ENCODE results near the gene AURKAIP1. TPM values are rescaled to one million over a fixed set of nuclear protein-coding genes. Genes with fewer than 3 reads are reported as not detected.

Gene AURKAIP1
- total RNA-seq, 1 experiment from 2014 or later, result 196 TPM

DNA sequence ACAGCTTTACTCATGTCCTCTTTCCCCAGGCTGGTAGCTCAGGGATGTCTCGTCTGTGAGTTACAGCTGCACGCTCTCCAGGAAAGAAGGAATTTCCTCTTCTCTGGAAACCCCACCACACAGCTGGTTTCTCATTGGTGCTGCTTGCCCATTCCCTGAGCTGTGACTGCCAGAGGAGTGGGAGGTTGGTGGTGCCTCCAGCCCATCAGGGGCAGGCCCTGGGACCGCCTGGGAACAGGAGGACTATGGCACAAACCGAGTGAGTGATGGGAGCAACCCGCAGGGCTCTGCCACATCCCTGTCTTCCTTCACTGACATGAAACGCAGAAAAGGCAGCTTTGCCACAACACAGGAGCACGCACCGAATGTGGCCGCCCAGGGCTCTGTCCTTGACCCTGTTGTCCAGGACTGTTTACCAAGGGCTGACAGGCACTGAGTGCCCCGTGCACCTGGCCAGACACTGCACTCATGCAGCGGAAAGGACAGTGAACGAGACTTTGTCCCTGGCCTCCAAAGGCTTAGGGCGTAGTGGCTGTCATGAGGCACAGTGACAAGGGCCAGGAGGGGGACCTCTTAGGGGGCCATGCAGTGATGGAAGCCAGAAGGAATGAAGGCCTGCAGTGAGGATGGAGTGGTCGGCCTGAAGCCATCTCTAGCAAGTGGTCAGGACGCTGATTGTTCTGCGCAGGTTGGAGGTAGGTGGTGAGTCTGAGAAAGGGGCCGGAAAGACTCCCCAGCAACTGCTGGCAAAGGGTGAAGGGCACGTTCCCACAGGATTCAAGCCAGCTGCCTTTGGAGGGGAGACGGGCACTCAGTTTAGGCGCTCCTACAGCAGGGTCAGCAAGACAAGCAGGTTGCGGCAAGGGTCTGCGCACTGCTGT, 25.8 kb upstream of the AURKAIP1 start:
- Histone ChIP-seq H3K4ac (ENCODE audit: low read depth, low read length) (no peak overlapping the region), H2BK15ac (ENCODE audit: low read depth, low read length) (no peak overlapping the region), H3K9ac (ENCODE audit: extremely low read depth, insufficient read length, low read length) (no peak overlapping the region), H2BK120ac (ENCODE audit: low read depth, low read length, poor library complexity, severe bottlenecking) (no peak overlapping the region), H2BK20ac (ENCODE audit: low read depth, low read length, poor library complexity, severe bottlenecking) (no peak overlapping the region), H3K4me2 (ENCODE audit: insufficient read depth, insufficient read length, low read length) (peak overlapping the region; percentile 69), H3K27ac (ENCODE audit: insufficient read length, low read depth, low read length) (no peak overlapping the region), H4K91ac (ENCODE audit: insufficient read length, low read depth, low read length) (no peak overlapping the region), H3K18ac (ENCODE audit: insufficient read length, low read depth, low read length) (no peak overlapping the region), H3K27me3 (ENCODE audit: insufficient read depth, low read length) (no peaks in the 10 kb centered on the region), H3K23me2 (ENCODE audit: insufficient read length, low read depth, low read length, poor library complexity, severe bottlenecking) (peaks cover 11% of the 10 kb centered on the region), H2AFZ (ENCODE audit: low read length) (no peak overlapping the region), H3K4me1 (ENCODE audit: insufficient read depth, low read length) (no peaks in the 10 kb centered on the region), H3K56ac (ENCODE audit: insufficient read length, low read depth, low read length) (no peak overlapping the region), H2BK5ac (ENCODE audit: insufficient read length, low read length) (no peak overlapping the region), H2AK5ac (ENCODE audit: insufficient read length, low read length) (no peak overlapping the region), H3K79me1 (ENCODE audit: insufficient read depth, low read depth, low read length, poor library complexity, severe bottlenecking) (peaks cover 14% of the 10 kb centered on the region), H3K9me3 (ENCODE audit: control insufficient read depth, low read depth, low read length) (no peaks in the 10 kb centered on the region), H4K8ac (replicated peaks; ENCODE audit: insufficient read length, low read depth, low read length) (no peak overlapping the region), H4K5ac (ENCODE audit: insufficient read length, low read depth, low read length) (no peak overlapping the region), H3K79me2 (ENCODE audit: insufficient read depth, low read length) (peaks cover 8% of the 10 kb centered on the region; the same call in 1 of the 2 replicates), H4K20me1 (ENCODE audit: control insufficient read depth, insufficient read depth, insufficient read length) (peaks cover 2% of the 10 kb centered on the region), H3K23ac (ENCODE audit: insufficient read length, low read depth, low read length) (no peak overlapping the region), H3T11ph (ENCODE audit: low read length) (no peak overlapping the region), H3K14ac (ENCODE audit: insufficient read depth, low read length) (no peak overlapping the region), H2BK12ac (ENCODE audit: insufficient read length, low read depth, low read length) (no peak overlapping the region)
- TF ChIP-seq, protein P1, sequence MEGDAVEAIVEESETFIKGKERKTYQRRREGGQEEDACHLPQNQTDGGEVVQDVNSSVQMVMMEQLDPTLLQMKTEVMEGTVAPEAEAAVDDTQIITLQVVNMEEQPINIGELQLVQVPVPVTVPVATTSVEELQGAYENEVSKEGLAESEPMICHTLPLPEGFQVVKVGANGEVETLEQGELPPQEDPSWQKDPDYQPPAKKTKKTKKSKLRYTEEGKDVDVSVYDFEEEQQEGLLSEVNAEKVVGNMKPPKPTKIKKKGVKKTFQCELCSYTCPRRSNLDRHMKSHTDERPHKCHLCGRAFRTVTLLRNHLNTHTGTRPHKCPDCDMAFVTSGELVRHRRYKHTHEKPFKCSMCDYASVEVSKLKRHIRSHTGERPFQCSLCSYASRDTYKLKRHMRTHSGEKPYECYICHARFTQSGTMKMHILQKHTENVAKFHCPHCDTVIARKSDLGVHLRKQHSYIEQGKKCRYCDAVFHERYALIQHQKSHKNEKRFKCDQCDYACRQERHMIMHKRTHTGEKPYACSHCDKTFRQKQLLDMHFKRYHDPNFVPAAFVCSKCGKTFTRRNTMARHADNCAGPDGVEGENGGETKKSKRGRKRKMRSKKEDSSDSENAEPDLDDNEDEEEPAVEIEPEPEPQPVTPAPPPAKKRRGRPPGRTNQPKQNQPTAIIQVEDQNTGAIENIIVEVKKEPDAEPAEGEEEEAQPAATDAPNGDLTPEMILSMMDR (conservative IDR thresholded peaks at IDR 0.05), result no peak
- Mint-ChIP-seq H3K4me1 (peaks cover 24 to 38% of the 10 kb centered on the region in 2 experiments), H3K9me3 (peaks cover 0 to 2% of the 10 kb centered on the region in 2 experiments; a peak in 2 of 5 replicates), H3K27ac (peak overlapping the region in 1 of 3 experiments; percentile 96; a peak in 5 of 7 replicates), H3K36me3 (ENCODE audit: insufficient read depth in 1 of 3, low read depth in 3 of 3) (peaks cover 52 to 88% (median 70%) of the 10 kb centered on the region in 3 experiments), H3K4me3 (peak overlapping the region; percentile 90), H3K27me3 (ENCODE audit: low read depth) (peaks cover 1% of the 10 kb centered on the region; the same call in 1 of the 2 replicates)
- DNase-seq, result no peak
- no CpG with 5 or more reads among the region's 22 CpGs for WGBS (ENCODE audit: extremely low coverage, insufficient read length, low lambda C conversion rate)

Data from H9 (cell line).